Activated CD4-positive, CD25-positive, alpha-beta regulatory T cell treated with anti-CD3 and anti-CD28 coated beads, Interleukin-2, amount 50 U/mL, for 16 hours (primary cell): ENCODE data around the gene GINM1.

Experiments
- DNase-seq: peaks from one replicate; pipeline ENCODE4 v3.0.0-alpha.2; 2020; ENCODE audit warnings: low read depth, low spot score

The GINM1 gene

GRCh38 chr6:149565527-149566409, at the start of gene GINM1:
TSS of gene GINM1 (plus strand) at chr6:149566375. CDS start at chr6:149566415, 40 bp downstream.
- peak; percentile 91 for DNase-seq

GRCh38 chr6:149529650-149530049, 36.5 kb upstream of the GINM1 start:
- no peak for DNase-seq

- no peak for DNase-seq
Observed at GRCh38 chr6:149534742-149535141, 31.4 kb upstream of the GINM1 start.

GRCh38 chr6:149541139-149541538, 25.0 kb upstream of the GINM1 start:
- DNase-seq: no peak

- DNase-seq: no peak
Observed at GRCh38 chr6:149544646-149545257, 21.4 kb upstream of the GINM1 start.

GRCh38 chr6:149545258-149545753, 20.9 kb upstream of the GINM1 start:
- peak; percentile 54 for DNase-seq

GRCh38 chr6:149545754-149546471, 20.3 kb upstream of the GINM1 start, which contains the start of gene PPIL4:
TSS of gene PPIL4 (minus strand) at chr6:149546043. CDS start at chr6:149546005, 38 bp downstream.
- peak; percentile 92 for DNase-seq

GRCh38 chr6:149551920-149552319, 14.3 kb upstream of the GINM1 start:
- DNase-seq: no peak

GRCh38 chr6:149558029-149558428, 8.1 kb upstream of the GINM1 start:
- DNase-seq: no peak

GRCh38 chr6:149559389-149559788, 6.8 kb upstream of the GINM1 start:
- DNase-seq: no peak

GRCh38 chr6:149560736-149561135, 5.4 kb upstream of the GINM1 start:
- DNase-seq: no peak

GRCh38 chr6:149563203-149563927, 2.8 kb upstream of the GINM1 start:
- DNase-seq: no peak

- DNase-seq: no peak
Observed at GRCh38 chr6:149563928-149564325, 2.2 kb upstream of the GINM1 start.

GRCh38 chr6:149566410-149567193, 427 bp downstream of the GINM1 start:
- peak; percentile 23 for DNase-seq

GRCh38 chr6:149567194-149567586, 1.0 kb downstream of the GINM1 start:
- no peak for DNase-seq

GRCh38 chr6:149567945-149568585, 1.9 kb downstream of the GINM1 start:
- DNase-seq: no peak

- no peak for DNase-seq
Observed at GRCh38 chr6:149580880-149581279, 14.7 kb downstream of the GINM1 start.

GRCh38 chr6:149581349-149581748, 15.2 kb downstream of the GINM1 start:
- DNase-seq: no peak

GRCh38 chr6:149586149-149586548, 20.0 kb downstream of the GINM1 start:
- DNase-seq: no peak

GRCh38 chr6:149592983-149593382, 26.8 kb downstream of the GINM1 start:
- no peak for DNase-seq
